Retina (tissue), 1 donor: ENCODE data around the gene COG2.
"Not testable (repeated sequence)": the region's sequence is repeated elsewhere in the genome, so short reads cannot be mapped to it uniquely, and the experiment has no call there.

Experiments
- DNase-seq: peaks from one replicate; pipeline ENCODE4 v3.0.0-alpha.2; 2016

COG2 gene

DNA sequence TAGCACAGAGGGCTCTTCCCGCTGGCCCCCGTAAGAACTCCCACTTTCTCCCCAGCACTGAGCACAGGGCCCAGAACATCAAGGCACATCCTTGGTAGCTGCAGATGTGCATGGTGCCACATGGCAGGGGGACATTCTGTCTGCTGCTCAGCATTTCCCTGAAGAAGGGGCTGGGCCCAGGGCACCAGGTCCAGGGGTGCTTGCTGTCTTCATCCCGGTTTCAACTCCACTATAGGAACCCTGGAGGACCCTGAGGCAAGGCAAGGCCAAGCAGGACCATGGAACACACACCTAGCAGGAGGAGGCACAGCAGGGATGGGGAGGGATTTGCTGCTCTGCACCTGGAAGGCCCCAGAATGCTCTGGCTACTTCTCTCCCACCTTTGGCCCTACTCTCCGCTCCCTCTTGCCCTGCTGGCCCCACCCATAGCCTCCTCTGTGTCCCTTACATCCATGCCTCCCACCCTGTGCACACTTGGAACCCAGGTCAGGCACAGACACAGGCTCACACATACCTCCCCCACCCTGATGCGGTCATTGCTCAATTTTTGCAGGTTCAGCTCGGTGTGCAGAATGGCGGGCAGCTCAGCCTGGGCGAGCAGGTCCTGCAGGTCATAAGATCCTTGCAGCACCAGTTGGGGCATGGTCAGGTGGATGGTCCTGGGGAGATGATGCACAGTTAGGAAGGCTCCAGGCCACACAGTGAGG, 61.6 kb downstream of the COG2 start:
- DNase-seq, result no peak

GRCh38 chr1:230704830-230705229, 62.5 kb downstream of the COG2 start:
- DNase-seq, result no peak

DNA sequence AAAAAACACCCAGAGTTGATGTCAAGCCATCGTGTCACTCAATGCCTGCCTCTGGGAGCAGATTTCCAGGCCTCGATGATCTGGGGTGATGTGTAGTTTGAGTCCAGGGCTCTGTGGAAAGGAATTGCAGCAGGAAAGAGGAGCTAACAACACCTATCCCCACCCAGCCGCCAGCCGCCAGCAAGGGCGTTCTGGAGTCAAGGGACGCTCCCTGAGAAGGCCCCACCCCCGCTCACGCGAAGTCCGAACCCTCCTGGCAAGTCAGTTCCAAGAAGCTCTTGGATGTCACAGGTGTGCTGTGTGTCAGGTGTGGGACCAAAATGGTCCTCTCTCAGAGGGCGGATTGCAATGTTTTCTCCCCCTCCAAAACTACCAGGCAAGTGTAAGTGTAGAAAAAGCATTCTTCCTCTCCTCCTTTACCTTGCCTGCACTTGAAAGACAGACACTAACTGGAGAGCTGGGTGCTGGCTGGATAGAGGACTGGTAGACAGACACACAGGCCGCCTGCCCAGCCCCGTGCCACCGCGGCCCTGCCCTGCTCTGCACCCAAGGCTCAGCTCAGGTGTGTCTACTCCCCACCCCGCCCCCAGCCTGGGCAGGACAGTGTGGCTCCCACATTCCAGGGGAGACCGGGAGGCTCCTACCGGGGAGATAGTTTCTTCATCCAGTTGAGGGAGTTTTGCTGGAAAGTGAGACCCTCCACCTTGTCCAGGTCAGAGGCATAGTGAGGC, 63.2 kb downstream of the COG2 start:
- DNase-seq, result no peak

- DNase-seq, result no peak
These were observed 63.9 kb downstream of the COG2 start for GRCh38 chr1:230706020-230706699.

DNA sequence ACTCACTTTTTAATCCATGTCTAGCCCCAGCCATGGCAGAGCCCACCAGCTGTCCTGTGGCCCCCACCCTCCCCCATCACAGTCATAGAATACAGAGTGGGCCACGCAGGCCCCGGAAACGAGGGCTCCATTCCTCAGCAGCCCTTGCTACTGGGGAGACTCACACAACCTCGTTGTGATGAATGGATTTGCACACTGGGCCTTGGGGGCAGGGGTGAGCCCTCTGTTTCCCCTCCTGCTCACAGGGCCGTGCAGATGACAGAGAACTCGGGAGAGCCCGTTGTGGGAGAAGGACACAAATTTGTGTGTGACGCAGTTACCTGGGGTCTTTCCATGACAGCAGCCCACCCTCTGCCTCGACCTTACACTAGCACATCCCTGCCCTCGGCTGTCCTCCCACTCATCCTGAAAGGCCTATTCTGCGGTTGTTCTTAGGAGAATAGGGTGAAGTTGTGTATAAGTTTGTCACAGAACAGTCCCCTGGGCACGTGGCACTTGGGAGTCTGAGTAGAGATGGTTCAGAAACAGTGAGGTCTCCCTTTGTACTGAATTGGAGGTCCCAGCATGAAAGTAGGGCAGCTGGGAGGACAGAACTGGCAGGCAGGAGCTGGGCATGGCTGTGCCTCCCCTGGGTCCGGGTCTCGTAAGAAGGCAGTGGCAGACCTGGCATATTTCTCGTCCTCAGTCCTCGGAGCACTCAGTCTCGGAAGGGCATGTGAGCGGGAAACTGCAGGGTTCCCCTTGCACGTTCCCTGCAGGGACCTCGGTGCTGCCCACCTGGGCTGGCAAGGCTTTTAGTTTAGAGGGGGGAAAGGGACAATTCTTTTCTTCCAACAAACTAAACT, 64.8 kb downstream of the COG2 start:
- DNase-seq, result no peak

DNA sequence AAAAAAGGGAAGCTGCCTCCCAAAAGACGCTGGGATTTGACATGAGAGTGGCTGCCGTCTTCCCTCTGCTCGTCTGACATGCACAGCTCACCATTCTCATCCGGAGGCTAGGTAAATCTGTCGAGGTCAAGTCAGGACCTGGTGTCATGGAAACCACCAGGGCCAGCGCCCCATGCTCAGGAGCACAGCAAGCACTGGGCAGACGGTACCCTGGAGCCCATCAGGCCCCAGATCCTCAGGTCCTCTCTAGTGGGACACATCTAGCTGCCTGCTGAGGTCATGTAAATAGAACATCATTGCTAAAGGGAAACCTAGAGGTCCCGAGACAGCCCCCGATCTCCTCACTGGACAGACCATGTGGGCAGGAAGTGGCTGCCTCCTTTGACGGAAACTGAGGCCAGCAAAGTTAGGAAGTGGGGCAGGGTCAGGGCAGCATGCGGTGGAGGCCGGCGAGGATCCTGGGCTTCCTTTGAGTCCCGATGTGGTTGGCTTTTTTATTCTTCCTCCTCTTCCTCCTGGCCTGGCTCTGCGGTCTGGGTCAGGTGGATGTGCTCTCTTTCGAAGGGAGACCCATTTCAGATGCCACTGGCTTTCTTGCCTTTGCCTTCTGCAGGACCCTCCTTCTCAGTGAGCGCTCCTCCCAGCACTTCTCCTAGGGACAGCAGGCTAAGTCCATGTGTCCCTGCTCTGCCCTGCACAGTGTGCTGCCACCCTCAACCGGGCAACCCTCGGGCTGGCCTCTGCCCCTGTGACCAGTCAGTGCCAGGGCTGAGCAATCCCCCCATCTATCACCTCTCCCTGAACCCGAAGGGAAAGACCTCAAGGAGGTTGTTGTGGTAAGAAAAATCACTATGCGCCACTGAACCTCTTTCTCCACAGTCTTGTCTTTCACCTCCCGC, 65.7 kb downstream of the COG2 start:
- no peak for DNase-seq

DNA sequence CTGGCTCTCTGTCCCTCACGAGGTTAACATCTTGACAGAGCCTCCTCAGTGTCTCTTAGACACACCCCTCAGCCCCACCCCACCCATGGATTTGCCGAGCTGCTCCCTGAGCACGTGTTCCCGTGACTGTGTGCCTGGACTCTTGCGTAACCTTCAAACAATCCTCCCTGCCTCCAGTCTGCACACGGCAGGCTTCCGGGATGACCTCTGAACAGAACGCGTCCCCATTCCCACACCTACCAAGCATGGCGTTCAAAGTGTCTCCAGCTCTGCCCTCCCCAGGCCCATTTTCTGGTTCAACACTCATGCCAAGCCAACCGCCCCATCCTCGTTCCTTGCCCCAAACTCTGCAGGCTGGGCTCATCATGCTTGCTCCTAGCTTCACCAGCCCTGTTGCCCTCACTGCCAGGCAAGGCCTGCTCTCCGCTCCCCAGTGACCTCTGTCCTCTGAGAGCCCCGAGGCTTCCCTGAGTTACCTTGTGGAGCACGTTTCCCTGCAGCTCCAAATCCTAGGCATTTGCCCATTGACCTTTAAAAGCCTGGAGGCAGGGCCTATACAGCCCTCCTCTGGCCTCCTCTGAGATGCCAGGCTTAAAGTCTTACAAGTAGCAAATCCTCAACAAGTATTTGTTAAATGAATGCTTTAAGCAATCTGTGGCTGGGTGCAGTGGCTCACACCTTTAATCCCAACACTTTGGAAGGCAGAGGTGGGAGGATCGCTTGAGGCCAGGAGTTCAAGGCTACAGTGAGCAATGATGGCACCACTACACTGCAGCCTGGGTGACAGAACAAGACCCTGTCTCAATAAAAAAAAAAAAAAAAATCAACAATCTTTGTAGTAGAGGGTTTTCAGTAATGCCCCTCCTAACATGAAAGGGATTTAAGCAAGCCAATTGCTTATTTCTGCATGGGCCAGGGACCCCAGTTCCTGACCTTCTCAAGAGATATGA, 66.6 kb downstream of the COG2 start:
- no peak for DNase-seq

DNA sequence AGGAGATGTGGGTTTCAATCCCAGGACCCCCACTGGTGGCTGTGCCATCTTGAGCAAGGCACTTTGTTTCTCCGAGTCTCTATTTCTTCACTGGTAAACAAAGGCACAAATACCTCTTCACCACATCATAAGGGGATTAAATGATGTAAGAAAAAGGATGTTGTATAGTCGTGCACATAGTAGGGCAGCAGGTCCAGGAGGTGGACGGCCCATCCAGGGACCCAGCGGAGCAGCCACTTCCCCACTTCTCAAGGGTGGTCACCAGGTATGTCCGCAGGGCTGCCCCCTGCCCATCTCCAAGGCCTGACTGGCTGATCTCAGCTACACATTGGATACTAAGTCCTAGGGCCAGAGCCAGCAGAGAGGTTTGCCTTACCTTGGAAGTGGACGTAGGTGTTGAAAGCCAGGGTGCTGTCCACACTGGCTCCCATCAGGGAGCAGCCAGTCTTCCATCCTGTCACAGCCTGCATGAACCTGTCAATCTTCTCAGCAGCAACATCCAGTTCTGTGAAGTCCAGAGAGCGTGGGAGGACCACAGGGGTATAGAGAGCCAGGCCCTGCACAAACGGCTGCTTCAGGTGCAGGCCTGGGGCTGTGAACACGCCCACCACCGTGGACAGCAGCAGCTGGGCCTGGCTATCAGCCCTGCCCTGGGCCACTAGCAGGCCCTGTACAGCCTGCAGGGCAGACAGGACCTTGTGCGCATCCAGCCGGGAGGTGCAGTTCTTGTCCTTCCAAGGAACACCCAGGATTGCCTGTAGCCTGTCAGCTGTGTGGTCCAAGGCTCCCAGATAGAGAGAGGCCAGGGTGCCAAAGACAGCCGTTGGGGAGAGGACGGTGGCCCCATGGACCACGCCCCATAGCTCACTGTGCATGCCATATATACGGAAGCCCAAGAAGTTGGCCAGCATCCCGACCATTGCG, 67.6 kb downstream of the COG2 start:
- DNase-seq, result no peak

DNA sequence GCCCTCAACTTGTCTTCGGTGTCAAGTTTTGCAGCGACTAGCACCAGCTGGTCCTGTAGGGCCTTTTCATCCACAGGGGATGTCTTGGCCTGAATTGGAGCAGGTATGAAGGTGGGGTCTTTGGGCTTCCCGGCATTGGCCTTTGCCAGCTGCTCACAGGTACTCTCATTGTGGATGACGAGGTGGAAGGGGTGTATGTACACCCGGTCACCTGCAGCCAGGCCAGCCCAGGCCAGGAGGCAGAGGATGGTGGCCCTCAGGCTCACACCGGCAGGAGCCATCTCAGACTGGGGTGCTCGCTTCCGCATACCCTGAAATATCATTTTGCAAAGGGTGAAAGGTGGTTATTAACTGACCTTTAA, 68.2 kb downstream of the COG2 start:
- DNase-seq, result no peak

- no peak for DNase-seq
These were observed 69.0 kb downstream of the COG2 start for GRCh38 chr1:230711245-230711644.

DNA sequence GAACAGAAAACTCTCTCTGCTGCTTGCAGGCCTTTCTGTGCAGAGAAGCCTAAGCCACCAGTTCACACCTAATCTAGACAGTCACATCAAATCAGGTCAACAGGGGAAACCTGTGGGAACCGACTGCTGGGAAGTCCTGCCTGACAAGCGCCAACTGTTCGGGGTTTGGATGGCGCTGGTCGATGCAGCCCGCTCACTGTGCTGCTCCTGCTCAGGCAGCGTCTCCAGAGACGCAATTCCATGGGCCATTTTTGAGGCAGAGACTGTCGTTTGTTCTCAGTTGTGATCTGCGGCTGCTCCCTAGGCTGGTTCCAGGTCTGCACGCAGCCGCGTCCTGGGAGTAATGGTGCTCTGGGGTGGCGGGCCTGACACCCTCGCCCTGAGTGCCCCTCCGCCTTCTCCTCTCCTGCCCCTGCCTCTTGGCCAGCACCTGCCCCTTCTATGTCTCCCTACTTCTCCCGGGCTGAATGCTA, 70.2 kb downstream of the COG2 start:
- peak; percentile 59 for DNase-seq

DNA sequence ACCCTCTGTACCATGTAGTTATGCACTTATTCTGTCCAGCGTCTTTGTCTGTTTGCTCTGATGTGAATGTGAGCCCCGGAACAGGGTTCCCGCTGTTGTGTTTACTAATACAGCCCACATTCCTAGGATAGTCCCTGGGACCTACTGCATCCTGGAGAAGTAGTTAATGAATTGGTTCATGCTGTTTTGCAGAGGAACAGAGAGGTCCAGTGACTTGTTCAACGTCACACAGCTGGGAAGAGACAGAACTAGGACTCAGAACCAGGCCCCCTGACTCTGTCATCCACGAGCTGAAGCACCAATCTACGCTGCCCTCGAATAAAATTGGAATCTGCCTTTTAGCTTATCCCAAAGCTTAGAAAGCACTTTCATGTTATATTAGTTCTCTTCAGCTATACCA, 70.9 kb downstream of the COG2 start:
- no peak for DNase-seq

DNA sequence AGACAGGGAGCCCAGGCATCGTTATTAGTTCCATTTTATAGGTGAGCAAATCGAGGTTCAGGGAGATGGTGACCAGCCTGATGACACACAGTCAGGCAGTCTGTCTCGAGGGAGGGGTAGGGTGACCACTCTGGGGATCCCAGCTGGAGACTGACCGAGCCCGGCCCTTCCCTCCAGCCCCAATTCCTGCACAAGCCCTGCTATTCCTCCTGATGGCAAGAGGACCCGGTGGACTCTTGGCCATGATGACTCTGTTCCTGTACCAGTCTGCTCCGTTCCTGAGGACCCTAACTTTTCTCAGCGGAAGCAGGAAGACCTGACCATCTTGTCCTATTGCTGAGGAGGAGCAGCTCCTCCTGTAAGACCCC, 71.2 kb downstream of the COG2 start:
- no peak for DNase-seq

- DNase-seq, result peak; percentile 66
These were observed 71.9 kb downstream of the COG2 start, which contains the start of gene AGT for GRCh38 chr1:230713915-230714764. TSS of gene AGT (minus strand) at chr1:230714122. CDS start at chr1:230710823, 3,299 bp downstream.

DNA sequence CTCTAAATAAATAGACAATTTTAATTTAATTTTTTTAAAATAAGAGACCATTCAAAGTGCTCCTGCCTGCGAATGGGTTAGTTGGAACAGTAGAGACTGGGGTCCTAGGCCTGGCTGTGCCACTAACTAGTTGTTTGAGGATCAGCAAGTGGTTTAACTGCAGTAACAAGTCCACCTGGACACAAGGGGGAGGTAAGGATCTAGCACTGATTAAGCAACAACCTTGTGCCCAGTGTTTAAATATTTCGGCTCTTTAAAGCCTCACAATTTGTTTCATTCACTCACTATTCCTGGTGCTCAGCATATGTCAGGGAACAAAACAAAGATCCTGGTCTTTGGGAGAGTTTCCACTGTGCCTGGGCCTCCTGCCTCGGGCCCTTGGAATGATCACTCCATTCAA, 73.2 kb downstream of the COG2 start:
- DNase-seq, result no peak

DNA sequence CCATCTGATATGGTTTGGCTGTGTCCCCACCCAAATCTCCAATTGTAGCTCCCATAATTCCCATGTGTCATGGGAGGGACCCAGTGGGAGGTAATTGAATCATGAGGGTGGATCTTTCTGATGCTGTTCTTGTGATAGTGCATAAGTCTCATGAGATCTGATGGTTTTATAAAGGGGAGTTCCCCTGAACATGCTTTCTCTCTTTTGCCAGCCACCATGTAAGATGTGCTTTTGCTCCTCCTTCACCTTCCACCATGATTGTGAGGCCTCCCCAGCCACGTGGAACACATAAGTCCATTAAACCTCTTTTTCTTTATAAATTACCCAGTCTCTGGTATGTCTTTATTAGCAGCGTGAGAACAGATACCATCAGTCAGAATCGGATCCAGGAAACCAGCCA, 74.2 kb downstream of the COG2 start:
- not testable (repeated sequence) for DNase-seq

- DNase-seq, result no peak
These were observed 75.0 kb downstream of the COG2 start for GRCh38 chr1:230717251-230717650.

DNA sequence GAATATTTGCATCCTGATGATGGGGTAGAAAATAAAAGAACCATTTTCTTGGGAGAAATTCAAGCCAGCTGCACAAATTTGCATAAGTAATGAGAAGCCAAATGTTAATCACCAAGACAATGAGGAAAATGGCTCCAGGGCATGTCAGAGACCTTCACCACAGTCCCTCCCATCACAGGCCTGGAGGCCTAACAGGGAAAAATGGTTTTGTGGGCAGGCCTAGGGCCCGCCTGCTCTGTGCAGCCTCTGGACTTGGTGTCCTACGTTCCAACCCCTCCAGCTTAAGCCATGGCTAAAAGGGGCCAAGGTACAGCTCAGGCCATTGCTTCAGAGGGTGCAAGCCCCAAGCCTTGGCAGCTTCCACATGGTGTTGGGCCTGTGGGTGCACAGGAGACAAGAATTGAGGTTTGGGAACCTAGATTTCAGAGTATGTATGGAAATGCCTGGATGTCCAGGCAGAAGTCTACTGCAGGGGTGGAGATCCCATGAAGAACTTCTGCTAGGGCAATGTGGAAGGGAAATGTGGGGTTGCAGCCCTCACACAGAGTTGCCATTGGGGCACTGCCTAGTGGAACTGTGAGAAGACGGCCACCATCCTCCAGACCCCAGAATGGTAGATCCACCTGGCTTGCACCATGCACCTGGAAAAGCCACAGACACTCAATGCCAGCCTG, 79.7 kb downstream of the COG2 start:
- DNase-seq, result not testable (repeated sequence)
